GM21786 (cell line): ENCODE measurements around the gene ZNF281.
"Not testable (repeated sequence)": the region's sequence is repeated elsewhere in the genome, so short reads cannot be mapped to it uniquely, and the experiment has no call there.

Experiments
- ATAC-seq: cut with Tn5 transposase; IDR thresholded peaks from one replicate; pipeline ENCODE4 v1.9.1; 2021; ENCODE audit not compliant: unreplicated experiment

ZNF281 gene

DNA sequence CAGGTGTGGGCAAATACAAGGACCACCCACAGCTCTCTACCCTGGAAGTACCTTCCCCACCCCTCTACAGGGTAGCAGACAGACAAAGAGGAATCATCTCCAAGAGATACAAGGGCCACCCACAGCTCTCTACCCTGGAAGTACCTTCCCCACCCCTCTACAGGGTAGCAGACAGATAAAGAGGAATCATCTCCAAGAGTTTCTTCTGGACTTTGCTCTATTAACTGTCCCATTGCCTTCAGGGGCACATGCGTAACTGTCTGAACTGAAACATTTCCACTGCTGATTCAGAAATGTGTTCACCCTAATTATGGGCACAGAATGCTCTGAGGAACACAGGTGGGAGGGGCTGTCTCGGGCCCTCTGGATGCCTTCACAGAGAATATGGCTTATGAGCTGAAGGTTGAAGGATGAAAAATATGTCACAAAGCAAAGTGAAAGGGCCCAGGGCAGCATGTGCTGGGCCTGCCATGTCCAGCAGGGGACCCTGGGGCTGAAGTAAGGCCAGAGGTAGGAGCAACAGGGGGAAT, 43.9 kb downstream of the ZNF281 start:
- no peak for ATAC-seq

DNA sequence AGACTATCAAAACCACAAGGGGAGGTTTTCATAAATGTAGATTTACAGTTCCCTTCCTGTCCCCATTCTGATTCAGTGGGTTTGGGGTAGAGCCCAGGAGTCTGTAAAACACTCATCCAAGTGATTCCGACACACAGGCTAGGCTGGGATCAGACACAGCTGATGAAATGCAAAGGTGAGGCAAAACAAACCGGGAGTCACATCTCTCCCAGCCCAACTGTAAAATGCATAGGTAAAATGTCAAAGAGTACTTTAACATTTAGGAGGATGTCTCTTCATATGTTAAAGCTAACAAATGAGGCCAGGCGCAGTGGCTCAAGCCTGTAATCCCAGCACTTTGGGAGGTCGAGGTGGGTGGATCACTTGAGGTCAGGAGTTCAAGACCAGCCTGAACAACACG, 45.0 kb downstream of the ZNF281 start:
- no peak for ATAC-seq

DNA sequence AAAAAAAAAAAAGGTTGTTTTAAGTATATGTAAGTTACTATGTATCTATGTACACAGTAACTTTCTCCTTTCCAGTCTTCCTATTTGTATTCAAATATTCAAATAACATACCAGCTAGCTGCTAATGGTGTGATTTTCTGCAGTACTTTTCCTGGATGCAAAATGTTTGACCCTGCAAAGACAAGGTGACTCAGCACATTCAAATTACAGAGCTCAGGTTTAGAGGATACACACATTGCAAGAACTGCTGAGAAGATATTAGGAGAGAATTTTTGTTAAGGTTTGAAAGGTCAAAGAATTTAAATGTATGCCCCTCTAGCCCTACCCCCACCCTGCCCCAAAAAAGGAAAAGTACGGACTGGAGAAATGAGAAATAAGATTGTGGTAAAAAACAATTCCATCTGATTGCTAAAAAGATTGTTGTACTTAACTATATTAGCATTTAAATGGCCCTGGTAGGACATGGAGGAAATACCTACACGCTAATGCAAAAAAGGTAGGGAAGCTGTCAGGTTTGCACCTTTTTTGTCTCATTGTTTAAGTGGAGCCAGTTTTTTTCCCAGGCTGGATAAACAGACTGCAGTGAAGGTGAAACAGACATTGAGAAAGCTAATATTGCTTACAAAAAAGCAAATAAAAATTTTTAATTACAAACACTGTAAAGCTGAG, 45.6 kb downstream of the ZNF281 start:
- ATAC-seq = no peak

DNA sequence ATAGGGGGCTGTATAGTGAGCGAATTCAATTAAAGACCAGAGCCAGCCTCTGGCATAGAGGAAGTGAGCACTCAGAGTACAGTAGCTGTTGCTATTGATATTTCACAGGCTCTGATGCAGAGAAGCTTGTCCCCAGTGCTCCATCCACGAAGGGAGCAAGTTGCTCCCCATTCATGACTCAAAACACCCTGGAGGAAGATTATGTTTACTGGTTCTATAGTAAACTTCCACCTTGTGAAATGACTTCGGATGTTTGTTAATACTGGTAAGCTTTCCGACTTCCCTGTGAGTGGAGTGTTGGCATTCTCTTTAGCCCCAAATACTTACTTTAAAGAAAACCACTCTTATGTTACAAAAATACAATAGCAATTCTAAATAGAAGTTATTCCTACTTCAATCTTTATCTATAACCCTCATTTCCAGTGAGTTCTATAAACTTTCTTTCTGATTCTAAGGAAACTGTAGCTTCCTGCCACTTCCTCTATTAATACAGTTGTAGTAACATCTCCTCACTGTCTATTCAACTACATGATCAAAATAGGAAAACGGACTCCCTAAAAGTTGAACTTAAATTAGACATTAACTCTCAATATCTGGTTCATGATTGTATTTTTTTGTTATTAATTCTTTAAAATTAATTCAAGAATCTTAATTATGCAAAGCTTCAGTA, 46.4 kb downstream of the ZNF281 start:
- peak; percentile 59 for ATAC-seq

DNA sequence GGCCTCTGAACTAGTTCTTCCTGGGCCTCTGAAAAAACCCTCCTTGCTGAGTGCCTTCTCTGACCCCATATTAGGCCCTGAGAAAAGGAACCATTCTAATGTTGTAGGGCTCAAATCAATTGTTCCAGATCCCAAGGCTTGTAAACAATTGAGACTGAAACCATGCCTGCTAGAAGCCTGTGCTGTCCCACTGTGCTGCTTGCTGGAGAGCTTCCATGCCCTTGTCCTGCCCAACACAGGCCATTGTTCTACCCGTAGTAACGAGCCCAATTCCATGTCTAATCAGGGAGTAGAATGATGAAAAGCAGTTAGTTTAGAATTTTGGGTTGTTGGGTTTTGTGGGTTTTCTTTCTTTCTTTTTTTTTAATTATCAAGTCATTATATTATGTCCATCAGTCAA, 47.4 kb downstream of the ZNF281 start:
- no peak for ATAC-seq

DNA sequence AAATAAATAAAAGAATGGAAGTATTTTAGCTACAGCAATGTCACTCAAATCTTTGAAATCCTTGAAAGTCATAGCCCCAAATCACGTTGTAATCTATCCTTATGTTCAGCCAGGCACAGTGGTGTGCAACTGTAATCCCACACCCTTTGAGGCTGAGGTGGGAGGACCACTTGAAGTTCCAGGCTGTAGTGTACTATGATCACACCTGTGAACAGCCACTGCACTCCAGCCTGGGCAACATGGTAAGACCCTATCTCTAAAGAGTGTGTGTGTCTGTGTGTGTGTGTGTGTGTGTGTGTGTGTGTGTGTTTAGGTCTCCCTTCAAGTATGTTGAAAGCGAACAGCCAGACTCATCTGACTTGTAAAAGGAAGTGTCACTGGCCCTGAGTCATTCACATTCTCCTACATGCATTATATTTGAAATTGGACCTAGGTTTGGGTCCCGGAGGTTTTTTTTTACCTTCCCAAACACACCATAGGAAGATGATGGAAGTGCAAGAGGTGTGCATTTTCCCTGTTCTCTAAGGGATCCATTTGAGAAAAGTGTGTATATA, 50.1 kb downstream of the ZNF281 start:
- ATAC-seq = no peak

DNA sequence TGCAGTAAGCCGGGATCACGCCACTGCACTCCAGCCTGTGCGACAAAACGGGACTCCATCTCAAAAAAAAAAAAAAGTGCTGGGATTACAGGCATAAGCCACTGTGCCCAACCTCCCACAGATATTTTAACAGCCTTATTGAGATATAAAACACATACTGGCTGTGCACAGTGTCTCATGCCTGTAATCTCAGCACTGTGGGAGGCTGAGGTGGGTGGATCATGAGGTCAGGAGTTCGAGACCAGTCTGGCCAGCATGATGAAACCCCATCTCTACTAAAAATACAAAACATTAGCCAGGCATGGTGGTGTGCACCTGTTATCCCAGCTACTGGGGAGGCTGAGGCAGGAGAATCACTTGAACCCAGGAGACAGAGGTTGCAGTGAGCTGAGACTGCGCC, 51.9 kb downstream of the ZNF281 start:
- ATAC-seq = not testable (repeated sequence)

DNA sequence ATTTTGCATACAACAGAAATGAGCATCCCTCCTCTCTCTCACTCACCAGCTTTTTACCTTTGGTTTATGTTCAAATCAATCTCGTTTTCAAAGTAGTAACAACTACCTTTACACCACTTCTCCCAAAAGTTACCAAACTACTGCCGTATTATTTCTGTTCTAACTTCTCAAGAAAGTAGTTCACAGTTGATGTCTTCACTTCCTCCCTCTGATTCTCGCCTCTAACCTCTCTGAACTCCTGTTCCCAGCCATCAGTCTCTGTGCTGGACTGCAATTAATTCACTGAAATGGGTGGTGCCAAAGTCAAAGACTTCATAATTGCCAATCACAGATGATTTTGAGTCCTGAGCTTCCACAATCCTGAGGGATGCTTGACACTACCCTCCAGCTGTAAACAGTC, 54.0 kb downstream of the ZNF281 start:
- no peak for ATAC-seq
